GM19455 (cell line): ENCODE results near the gene FLACC1.
"Not testable (repeated sequence)": the region's sequence is repeated elsewhere in the genome, so short reads cannot be mapped to it uniquely, and the experiment has no call there.

ENCODE experiments used
- ATAC-seq: cut with Tn5 transposase; IDR thresholded peaks from one replicate; pipeline ENCODE4 v1.9.1; 2021; ENCODE audit not compliant: unreplicated experiment

Gene FLACC1

GRCh38 chr2:201357221-201357620 is at the start of gene FLACC1:
Gene FLACC1 (minus strand): TSS chr2:201357345. CDS start chr2:201351404, 5,941 bp downstream.
- no peak for ATAC-seq

GRCh38 chr2:201406077-201406662 is 49.0 kb upstream of the FLACC1 start:
- ATAC-seq: no peak

- ATAC-seq: no peak
These were observed 47.6 kb upstream of the FLACC1 start for GRCh38 chr2:201404699-201405280.

GRCh38 chr2:201403880-201404279 is 46.7 kb upstream of the FLACC1 start:
- ATAC-seq: no peak

- no peak for ATAC-seq
These were observed 45.8 kb upstream of the FLACC1 start for GRCh38 chr2:201402651-201403562.

- no peak for ATAC-seq
These were observed 44.7 kb upstream of the FLACC1 start for GRCh38 chr2:201401815-201402214.

- no peak for ATAC-seq
These were observed 39.5 kb upstream of the FLACC1 start for GRCh38 chr2:201396595-201396994.

GRCh38 chr2:201383136-201383535 is 26.0 kb upstream of the FLACC1 start:
- no peak for ATAC-seq

GRCh38 chr2:201378496-201379397 is 21.6 kb upstream of the FLACC1 start:
- ATAC-seq: no peak

GRCh38 chr2:201377218-201377617 is 20.1 kb upstream of the FLACC1 start:
- ATAC-seq: no peak

- no peak for ATAC-seq
These were observed 12.6 kb upstream of the FLACC1 start for GRCh38 chr2:201369775-201370174.

- ATAC-seq: not testable (repeated sequence)
These were observed 12.2 kb upstream of the FLACC1 start for GRCh38 chr2:201369318-201369717.

- no peak for ATAC-seq
These were observed 9.0 kb upstream of the FLACC1 start for GRCh38 chr2:201366146-201366545.

GRCh38 chr2:201363857-201364560 is 6.9 kb upstream of the FLACC1 start:
- ATAC-seq: no peak

GRCh38 chr2:201362396-201362795 is 5.3 kb upstream of the FLACC1 start:
- no peak for ATAC-seq

- ATAC-seq: no peak
These were observed 4.1 kb upstream of the FLACC1 start for GRCh38 chr2:201361078-201361733.

- ATAC-seq: no peak
These were observed 3.1 kb upstream of the FLACC1 start for GRCh38 chr2:201360256-201360655.

GRCh38 chr2:201358684-201359083 is 1.5 kb upstream of the FLACC1 start:
- no peak for ATAC-seq

- ATAC-seq: no peak
These were observed 4.0 kb downstream of the FLACC1 start for GRCh38 chr2:201353116-201353515.

- ATAC-seq: no peak
These were observed 6.3 kb downstream of the FLACC1 start for GRCh38 chr2:201350879-201351278.
